ENCODE data around the gene SCD5. TPM values are rescaled to one million over a fixed set of nuclear protein-coding genes. Genes with fewer than 3 reads are reported as not detected.

The SCD5 gene
- total RNA-seq, 1 experiment from 2014 or later: 4.8 TPM

DNA sequence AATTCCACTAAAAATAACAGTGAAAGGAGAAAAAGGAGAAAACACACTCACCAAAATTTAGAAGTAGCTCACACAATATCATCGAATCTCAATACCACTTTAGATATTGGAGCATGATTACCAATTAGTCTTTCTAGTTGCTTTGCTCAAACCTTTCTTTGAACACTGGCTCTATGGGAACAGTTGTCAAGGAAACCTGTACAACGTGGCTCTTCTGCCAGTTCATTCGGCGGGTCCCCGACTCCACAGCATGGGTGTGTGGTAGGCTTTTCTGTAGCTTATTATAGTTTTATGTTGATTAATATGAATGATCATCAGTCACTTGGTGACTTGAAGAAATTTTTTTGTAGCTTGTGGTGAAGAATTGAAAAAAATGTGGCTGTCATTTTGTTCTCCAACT is 186.6 kb downstream of the SCD5 start:
- H3K4me3 ChIP-seq (ENCODE audit: insufficient read depth, low read depth, low read length): no peak overlapping the region
- DNase-seq: no peak
- H3K27me3 ChIP-seq (ENCODE audit: control insufficient read depth, insufficient read depth, low read length): no peaks in the 10 kb centered on the region
- H3K36me3 ChIP-seq (replicated peaks; ENCODE audit: control insufficient read depth, insufficient read depth, low read length): no peaks in the 10 kb centered on the region

DNA sequence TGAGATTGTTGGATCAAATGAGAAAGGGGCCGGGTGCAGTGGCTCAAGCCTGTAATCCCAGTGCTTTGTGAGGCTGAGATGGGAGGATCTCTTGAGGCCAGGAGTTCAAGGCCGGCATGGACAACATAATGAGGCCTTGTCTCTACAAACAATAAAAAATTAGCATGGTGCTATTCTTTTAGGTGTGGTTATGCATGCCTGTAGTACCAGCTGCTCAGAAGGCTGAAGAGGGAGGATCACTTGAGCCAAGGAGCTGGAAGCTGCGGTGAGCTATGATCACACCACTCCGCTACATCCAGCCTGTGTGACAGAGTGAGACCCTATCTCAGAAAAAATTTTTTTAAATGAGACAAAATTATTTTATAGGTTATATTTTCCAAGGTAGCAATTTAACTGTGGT is 187.1 kb downstream of the SCD5 start:
- no peaks in the 10 kb centered on the region for H3K27me3 ChIP-seq (ENCODE audit: control insufficient read depth, insufficient read depth, low read length)
- no peak overlapping the region for H3K4me3 ChIP-seq (ENCODE audit: insufficient read depth, low read depth, low read length)
- no peak for DNase-seq
- H3K36me3 ChIP-seq (replicated peaks; ENCODE audit: control insufficient read depth, insufficient read depth, low read length): no peaks in the 10 kb centered on the region

DNA sequence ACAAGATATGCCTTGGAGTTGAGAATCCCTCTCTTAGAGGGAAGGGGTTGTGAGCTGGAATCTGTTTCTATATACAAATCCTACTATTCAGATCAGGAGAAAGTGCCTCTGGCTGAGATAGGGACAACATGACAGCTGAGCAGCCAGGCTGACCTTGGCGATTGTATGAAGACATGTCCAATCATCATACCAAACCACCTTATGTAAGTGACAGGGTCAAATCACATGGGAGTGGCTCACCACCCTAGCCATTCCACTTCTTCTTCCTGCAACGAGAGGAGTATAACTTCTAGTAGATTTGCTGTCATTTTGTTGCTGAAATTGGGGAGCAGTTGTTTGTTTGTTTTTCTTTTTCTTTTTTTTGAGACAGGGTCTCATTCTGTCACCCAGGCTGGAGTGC is 188.6 kb downstream of the SCD5 start:
- H3K27me3 ChIP-seq (ENCODE audit: control insufficient read depth, insufficient read depth, low read length): no peaks in the 10 kb centered on the region
- H3K4me3 ChIP-seq (ENCODE audit: insufficient read depth, low read depth, low read length): no peak overlapping the region
- no peaks in the 10 kb centered on the region for H3K36me3 ChIP-seq (replicated peaks; ENCODE audit: control insufficient read depth, insufficient read depth, low read length)
- DNase-seq: no peak

DNA sequence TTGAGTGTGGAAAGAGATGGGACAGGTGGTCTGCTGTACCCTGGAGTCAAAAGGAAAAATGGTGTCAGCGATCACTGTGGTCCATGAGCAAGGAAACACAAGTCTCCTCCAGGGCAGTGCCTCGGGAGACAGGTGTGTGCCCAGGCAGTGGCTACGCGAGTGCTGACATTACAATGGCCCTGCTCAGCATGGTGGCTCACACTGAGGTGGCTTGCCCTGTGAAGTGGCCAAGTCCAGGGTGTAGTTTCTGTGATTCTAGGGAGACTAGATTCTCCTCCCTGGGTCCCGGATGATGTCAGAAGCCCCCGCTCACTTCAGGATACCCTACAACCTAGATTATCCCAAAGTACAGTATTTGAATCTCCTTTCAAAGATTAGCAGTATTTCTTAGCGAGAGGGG is 192.0 kb downstream of the SCD5 start:
- H3K4me3 ChIP-seq (ENCODE audit: insufficient read depth, low read depth, low read length): no peak overlapping the region
- H3K27me3 ChIP-seq (ENCODE audit: control insufficient read depth, insufficient read depth, low read length): no peaks in the 10 kb centered on the region
- no peak for DNase-seq
- no peaks in the 10 kb centered on the region for H3K36me3 ChIP-seq (replicated peaks; ENCODE audit: control insufficient read depth, insufficient read depth, low read length)

DNA sequence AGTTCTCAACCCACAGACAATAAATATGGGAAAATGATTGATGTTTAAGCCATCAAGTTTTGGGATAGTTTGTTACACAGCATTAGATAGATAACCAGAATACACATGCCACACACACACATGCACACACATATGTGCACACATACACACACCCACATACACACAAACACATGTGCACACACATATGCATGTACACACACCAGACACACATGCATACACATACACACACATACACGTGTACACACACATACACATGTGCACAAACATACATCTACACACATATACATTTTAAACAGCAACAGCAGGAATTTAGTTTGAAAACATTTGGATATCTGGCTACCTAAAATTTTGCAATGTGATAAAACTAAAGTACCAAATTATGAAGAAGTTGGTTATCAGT is 194.1 kb downstream of the SCD5 start:
- no peak for DNase-seq
- H3K27me3 ChIP-seq (ENCODE audit: control insufficient read depth, insufficient read depth, low read length): no peaks in the 10 kb centered on the region
- H3K36me3 ChIP-seq (replicated peaks; ENCODE audit: control insufficient read depth, insufficient read depth, low read length): no peaks in the 10 kb centered on the region
- no peak overlapping the region for H3K4me3 ChIP-seq (ENCODE audit: insufficient read depth, low read depth, low read length)

DNA sequence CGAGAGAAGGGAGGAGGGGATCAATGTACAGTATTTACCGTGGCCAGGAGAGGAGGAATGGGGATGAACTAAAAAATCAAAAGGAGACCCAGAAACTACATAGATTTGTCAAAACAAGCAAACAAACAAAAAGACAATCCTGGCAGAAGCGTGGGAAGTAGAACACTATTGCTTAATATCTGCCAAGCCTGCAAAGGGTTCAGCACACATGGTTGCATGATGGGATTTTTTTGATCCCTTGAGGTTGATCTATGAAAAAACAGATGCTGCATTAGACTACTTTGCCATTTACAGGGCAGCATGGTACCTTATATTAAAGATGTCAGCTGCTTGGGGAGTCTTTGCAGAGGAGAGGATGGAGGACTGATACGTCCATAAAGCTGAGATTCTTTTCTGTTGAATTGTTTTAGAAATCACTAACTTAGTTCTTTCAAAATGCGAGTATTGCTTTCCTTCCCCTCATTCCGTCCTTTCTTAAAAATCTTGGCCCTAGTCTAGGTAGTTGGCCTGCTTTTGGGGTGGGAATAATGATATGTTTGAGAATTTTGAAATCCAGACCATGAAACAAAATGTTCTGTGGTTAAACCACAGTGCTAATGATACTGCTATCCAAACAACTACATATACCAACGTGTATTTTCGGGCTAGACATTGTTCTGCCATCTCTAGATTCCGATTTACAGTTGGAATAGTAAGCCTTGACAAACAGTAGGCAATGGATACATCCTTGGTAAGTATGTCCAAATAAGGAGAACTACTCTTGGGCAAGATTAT is 197.2 kb downstream of the SCD5 start:
- no peaks in the 10 kb centered on the region for H3K36me3 ChIP-seq (replicated peaks; ENCODE audit: control insufficient read depth, insufficient read depth, low read length)
- no peak for DNase-seq
- H3K27me3 ChIP-seq (ENCODE audit: control insufficient read depth, insufficient read depth, low read length): no peaks in the 10 kb centered on the region
- no peak overlapping the region for H3K4me3 ChIP-seq (ENCODE audit: insufficient read depth, low read depth, low read length)

DNA sequence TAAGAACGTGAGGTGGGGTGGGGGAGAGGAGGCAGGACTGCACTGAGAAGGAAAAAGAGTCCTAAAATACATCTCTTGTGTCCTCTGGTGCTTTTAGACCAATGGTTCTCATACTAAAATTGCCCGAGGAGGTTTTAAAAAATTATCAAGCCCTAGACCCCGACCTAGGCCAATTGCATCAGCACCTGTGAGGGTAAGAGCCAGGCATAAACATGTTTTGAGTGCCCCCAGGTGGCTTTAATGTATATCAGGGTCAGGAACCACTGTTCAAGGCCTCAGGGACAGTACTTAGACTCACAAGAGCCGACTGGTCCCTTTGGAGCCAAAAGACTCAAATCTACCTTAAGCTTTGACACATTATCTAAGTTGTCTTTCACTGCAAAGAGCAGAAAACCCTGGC is 199.3 kb downstream of the SCD5 start:
- Histone ChIP-seq H3K27me3 (ENCODE audit: control insufficient read depth, insufficient read depth, low read length) (no peaks in the 10 kb centered on the region), H3K4me3 (ENCODE audit: insufficient read depth, low read depth, low read length) (no peak overlapping the region), H3K36me3 (replicated peaks; ENCODE audit: control insufficient read depth, insufficient read depth, low read length) (no peaks in the 10 kb centered on the region)
- peak; percentile 63 for DNase-seq

DNA sequence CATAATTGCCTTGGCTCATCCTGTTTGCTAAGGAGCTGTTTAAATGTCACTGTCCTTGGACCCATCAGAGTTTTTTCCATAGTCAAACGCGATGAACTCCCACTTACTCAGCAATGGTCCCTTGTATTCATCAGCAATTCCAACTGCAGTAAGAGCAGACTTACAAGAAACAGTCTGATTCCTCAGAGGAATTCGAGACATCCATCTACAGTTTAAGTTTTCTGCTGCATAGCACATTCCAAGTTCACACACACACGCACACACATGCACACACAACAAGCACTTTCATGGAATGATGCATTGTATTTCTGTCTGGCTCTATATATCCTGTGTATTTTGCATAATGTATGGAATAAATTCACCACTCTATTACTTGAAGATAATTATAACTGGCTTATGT is 204.1 kb downstream of the SCD5 start:
- no peak for DNase-seq
- Histone ChIP-seq H3K36me3 (replicated peaks; ENCODE audit: control insufficient read depth, insufficient read depth, low read length) (no peaks in the 10 kb centered on the region), H3K27me3 (ENCODE audit: control insufficient read depth, insufficient read depth, low read length) (no peaks in the 10 kb centered on the region)

DNA sequence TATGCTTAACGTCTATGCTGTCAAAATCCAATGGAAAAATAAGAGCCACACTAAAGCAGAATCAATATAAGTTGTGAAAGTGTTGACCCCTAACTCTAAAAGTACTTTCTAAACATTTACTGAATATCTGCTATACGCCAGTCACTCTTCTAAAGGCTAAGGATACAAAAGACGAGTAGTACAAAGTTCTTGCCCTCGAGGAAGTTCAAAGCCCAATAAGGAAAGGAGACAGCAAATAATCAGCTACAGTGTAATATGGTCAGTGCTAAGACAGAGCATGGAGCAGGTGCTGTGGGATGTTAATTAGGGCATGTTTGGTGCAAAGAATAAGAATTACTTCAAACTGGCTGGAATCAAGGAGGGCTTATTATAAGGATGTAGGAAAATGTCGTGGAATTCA is 205.2 kb downstream of the SCD5 start:
- Histone ChIP-seq H3K4me3 (ENCODE audit: insufficient read depth, low read depth, low read length) (no peak overlapping the region), H3K27me3 (ENCODE audit: control insufficient read depth, insufficient read depth, low read length) (no peaks in the 10 kb centered on the region), H3K36me3 (replicated peaks; ENCODE audit: control insufficient read depth, insufficient read depth, low read length) (no peaks in the 10 kb centered on the region)
- DNase-seq: no peak

More for the DNA sequence above, 204.1 kb downstream of the SCD5 start:
- H3K4me3 ChIP-seq (ENCODE audit: insufficient read depth, low read depth, low read length): no peak overlapping the region

DNA sequence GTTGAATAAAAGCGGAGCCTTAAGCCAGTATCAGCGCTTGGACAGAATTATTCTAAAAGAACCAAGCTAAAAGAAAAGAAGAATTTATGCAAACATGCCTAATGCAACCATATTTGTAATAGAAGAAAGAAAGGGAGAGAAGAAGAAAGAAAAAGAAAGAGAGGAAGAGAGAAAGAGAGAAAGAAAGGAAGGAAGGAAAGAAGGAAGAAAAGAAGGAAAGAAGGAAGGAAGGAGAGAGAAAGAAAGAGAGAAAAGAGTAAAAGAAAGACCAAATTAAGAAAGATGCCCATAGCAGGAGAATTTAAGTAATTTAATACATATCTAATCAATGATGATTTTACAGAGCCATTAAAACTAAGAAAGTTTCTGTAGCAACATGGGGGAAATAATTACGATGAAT is 206.0 kb downstream of the SCD5 start:
- no peak overlapping the region for H3K4me3 ChIP-seq (ENCODE audit: insufficient read depth, low read depth, low read length)
- H3K36me3 ChIP-seq (replicated peaks; ENCODE audit: control insufficient read depth, insufficient read depth, low read length): no peaks in the 10 kb centered on the region
- no peaks in the 10 kb centered on the region for H3K27me3 ChIP-seq (ENCODE audit: control insufficient read depth, insufficient read depth, low read length)
- DNase-seq: no peak

DNA sequence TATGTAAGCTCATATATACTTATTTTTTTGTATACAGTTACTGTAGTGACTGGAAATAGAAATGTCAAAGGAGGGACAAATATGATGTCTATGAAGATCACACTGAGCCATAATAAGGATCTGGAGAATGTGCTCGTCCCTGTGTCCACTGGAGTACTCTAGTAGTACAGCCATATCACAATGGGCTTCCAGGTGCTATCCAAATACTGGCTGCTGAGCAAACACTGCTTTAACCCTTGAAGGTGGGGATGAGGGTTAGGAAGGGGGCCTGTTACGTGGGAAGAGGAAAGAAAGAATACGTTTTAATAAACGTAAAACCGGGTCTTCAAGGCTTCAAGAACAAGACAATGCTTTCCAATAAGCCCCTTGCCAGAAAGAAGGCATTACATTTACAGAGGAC is 207.0 kb downstream of the SCD5 start:
- H3K4me3 ChIP-seq (ENCODE audit: insufficient read depth, low read depth, low read length): no peak overlapping the region
- no peaks in the 10 kb centered on the region for H3K36me3 ChIP-seq (replicated peaks; ENCODE audit: control insufficient read depth, insufficient read depth, low read length)
- no peak for DNase-seq
- no peaks in the 10 kb centered on the region for H3K27me3 ChIP-seq (ENCODE audit: control insufficient read depth, insufficient read depth, low read length)

DNA sequence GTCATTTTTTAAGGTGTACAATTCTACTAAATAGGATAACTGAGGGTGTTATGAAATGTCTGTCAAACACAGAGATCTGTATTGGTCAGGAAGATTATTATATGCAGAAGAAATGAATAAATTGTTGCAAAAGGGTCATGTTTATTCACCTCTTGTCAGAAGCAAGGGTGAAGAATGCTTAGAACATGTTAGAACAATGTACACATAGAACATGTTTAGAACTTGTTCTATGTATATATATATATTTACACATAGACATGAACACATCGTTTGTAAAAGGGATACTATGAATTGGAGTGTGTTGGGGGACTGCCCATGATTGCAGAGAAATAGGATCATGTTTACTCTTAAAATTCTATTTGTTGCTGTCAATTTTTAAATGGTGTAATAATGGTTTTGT is 208.8 kb downstream of the SCD5 start:
- no peak for DNase-seq
- Histone ChIP-seq H3K36me3 (replicated peaks; ENCODE audit: control insufficient read depth, insufficient read depth, low read length) (no peaks in the 10 kb centered on the region), H3K27me3 (ENCODE audit: control insufficient read depth, insufficient read depth, low read length) (no peaks in the 10 kb centered on the region), H3K4me3 (ENCODE audit: insufficient read depth, low read depth, low read length) (no peak overlapping the region)

DNA sequence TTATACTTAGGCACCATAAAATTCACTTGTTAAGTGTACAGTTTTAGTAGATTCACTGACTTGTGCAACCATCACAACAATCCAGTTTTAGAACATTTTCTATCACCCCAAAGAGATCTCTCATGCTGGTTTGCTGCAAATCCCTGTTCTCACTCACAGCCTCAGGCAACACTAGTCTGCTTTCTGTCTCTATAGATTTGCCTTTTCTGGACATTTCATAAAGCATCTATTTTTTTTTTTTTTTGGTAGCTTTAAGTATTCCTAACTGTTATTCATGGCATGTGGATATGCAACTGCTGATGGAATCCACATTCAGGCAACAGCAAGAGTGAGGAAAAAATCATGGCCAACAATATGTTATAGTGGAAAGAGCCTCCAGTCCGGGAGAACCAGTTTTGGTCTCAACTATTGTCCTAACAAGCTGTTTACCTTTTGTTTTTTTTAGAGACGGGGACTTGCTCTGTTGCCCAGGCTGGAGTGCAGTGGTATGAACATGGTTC is 209.8 kb downstream of the SCD5 start:
- H3K36me3 ChIP-seq (replicated peaks; ENCODE audit: control insufficient read depth, insufficient read depth, low read length): no peaks in the 10 kb centered on the region
- DNase-seq: no peak
- H3K27me3 ChIP-seq (ENCODE audit: control insufficient read depth, insufficient read depth, low read length): no peaks in the 10 kb centered on the region
- no peak overlapping the region for H3K4me3 ChIP-seq (ENCODE audit: insufficient read depth, low read depth, low read length)

DNA sequence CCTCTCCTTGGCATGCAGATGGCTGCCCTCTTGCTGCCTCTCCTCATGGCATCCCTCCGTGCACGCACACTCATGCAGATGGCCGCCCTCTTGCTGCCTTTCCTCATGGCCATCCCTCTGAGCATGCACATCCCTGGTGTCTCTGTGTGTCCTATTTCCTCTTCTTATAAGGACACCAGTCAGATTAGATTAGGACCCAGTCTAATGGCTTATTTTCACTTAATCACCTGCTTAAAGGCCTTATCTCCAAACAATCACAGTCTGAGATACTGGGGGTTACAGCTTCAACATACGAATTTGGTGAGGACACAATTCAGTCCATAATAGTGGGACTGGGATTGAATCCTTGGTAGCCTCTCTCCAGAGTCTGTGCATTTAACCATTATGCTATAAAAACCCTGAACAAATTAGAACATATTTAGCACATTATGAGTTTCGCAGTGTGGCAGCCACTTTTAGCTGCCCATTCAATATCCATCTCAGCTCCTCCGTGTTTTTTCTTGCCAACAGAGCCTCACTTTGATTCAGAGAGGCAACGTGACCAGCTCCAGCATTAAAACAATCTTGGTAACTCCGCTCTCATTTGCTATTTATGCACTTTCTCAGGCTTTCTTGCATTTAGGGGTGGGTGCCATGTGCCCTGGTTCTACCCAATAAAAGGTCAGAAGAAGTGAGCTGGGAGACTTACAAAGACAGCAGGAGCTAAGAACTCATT is 210.6 kb downstream of the SCD5 start:
- DNase-seq: no peak
- Histone ChIP-seq H3K4me3 (ENCODE audit: insufficient read depth, low read depth, low read length) (no peak overlapping the region), H3K27me3 (ENCODE audit: control insufficient read depth, insufficient read depth, low read length) (no peaks in the 10 kb centered on the region), H3K36me3 (replicated peaks; ENCODE audit: control insufficient read depth, insufficient read depth, low read length) (no peaks in the 10 kb centered on the region)

DNA sequence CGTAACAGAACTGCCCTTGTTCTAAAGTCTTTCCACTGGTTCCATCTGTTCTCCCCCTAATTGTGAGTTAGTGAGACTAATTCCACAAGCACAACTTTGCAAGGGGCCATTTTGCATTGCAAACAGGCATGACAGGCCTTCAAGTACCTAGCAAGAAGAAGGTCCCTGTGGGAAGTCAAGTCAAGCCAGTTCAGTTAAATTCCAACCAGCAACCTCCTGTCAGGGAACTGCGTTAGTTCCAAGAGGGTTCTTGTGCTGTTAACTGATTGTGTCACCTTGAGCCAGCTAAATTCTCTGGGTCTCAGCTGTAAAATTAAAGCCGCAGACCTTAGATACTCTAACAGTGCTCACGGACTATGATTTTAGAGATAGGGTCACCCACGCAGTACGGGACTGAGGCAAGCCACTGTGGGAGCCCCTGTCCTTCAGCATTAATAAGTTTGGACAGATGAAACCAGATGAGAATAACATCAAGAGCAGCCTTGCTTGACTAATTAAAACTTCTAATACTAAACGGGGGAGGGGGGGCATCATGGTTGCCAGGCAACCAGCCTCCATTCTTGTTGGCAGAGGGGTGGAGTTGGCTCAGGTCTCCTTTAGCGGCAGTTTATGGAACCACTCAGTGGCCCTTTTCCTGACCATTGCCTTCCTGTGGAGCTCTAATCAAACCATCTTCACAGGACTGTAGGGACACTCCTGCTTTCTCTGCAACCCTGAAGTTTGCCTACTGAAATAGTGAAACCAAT is 212.7 kb downstream of the SCD5 start:
- H3K27me3 ChIP-seq (ENCODE audit: control insufficient read depth, insufficient read depth, low read length): no peaks in the 10 kb centered on the region
- DNase-seq: no peak
- H3K4me3 ChIP-seq (ENCODE audit: insufficient read depth, low read depth, low read length): no peak overlapping the region
- no peaks in the 10 kb centered on the region for H3K36me3 ChIP-seq (replicated peaks; ENCODE audit: control insufficient read depth, insufficient read depth, low read length)
